Fibroblast of mammary gland (primary cell): Measurements from ENCODE around the gene NET1.

Source experiments
- DNase-seq: peaks from one replicate; pipeline ENCODE4 v3.0.0-alpha.2; 2010; ENCODE audit warnings: low read depth
- H3K4me3 ChIP-seq: 2 replicates; pipeline ENCODE4 v1.5.1; 2011; ENCODE audit warnings: low read depth, mild to moderate bottlenecking, low read length, moderate library complexity; ENCODE audit not compliant: control insufficient read depth
- TF ChIP-seq, protein P1 (sequence below): conservative IDR thresholded peaks from 2 replicates; pipeline ENCODE4 v1.5.1; 2011; ENCODE audit warnings: low read depth, low read length, inconsistent platforms; ENCODE audit not compliant: control insufficient read depth, insufficient read depth

NET1 gene

GRCh38 chr10:5413012-5413938, 918 bp downstream of the NET1 start:
- TF ChIP-seq, protein P1, sequence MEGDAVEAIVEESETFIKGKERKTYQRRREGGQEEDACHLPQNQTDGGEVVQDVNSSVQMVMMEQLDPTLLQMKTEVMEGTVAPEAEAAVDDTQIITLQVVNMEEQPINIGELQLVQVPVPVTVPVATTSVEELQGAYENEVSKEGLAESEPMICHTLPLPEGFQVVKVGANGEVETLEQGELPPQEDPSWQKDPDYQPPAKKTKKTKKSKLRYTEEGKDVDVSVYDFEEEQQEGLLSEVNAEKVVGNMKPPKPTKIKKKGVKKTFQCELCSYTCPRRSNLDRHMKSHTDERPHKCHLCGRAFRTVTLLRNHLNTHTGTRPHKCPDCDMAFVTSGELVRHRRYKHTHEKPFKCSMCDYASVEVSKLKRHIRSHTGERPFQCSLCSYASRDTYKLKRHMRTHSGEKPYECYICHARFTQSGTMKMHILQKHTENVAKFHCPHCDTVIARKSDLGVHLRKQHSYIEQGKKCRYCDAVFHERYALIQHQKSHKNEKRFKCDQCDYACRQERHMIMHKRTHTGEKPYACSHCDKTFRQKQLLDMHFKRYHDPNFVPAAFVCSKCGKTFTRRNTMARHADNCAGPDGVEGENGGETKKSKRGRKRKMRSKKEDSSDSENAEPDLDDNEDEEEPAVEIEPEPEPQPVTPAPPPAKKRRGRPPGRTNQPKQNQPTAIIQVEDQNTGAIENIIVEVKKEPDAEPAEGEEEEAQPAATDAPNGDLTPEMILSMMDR = no peak
- DNase-seq = peak; percentile 59
- peak overlapping the region; percentile 72 for H3K4me3 ChIP-seq

GRCh38 chr10:5416981-5417380, 4.6 kb downstream of the NET1 start:
- TF ChIP-seq, protein P1 = no peak
- DNase-seq = no peak
- H3K4me3 ChIP-seq = no peak overlapping the region

- TF ChIP-seq, protein P1 = no peak
- no peak for DNase-seq
- no peak overlapping the region for H3K4me3 ChIP-seq
Measured at GRCh38 chr10:5418584-5418983, 6.2 kb downstream of the NET1 start.

GRCh38 chr10:5419466-5420094, 7.2 kb downstream of the NET1 start:
- peak; percentile 65 for DNase-seq
- TF ChIP-seq, protein P1 = no peak
- no peak overlapping the region for H3K4me3 ChIP-seq

GRCh38 chr10:5423771-5424170, 11.4 kb downstream of the NET1 start:
- TF ChIP-seq, protein P1 = no peak
- no peak overlapping the region for H3K4me3 ChIP-seq
- no peak for DNase-seq

DNA sequence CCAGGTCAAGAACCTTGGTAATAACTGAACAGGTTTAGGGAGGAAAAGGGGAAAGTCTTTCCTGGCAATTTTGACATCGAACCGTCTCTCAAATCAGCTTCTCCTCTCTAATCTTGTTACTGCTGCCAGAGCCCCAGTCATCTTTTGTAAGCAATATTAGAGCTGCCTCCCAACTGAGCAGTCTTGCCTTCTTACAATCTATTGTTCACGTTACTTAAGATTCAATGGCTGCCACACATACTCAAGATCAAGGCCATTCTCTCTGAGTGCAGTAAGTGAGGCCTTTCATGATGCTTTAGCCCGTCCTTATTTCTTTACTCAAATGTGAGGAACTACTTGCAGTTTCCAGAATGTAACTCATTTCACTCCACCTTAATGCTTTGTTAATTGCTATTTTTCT, 12.4 kb downstream of the NET1 start:
- DNase-seq = no peak
- TF ChIP-seq, protein P1 = no peak
- no peak overlapping the region for H3K4me3 ChIP-seq
